Suprapubic skin (tissue), 4 donors: Measurements from ENCODE around the gene OSBPL3. TPM values are rescaled to one million over a fixed set of nuclear protein-coding genes. Genes with fewer than 3 reads are reported as not detected.

Experiments used
- DNase-seq, 2 donors: peaks; one replicate each; pipeline ENCODE4 v3.0.0-alpha.2; 2019; ENCODE audit warnings: low spot score in 2 of 2
- H3K27ac ChIP-seq: fragments of 200-600 bp; sonication (generic); one replicate; pipeline ENCODE4 v1.5.1; 2019
- H3K27me3 ChIP-seq: fragments of 200-600 bp; sonication (generic); one replicate; pipeline ENCODE4 v1.5.1; 2019
- H3K36me3 ChIP-seq: fragments of 200-600 bp; sonication (generic); one replicate; pipeline ENCODE4 v1.5.1; 2019
- H3K4me1 ChIP-seq: fragments of 200-600 bp; sonication (generic); one replicate; pipeline ENCODE4 v1.5.1; 2019
- H3K4me3 ChIP-seq: fragments of 200-600 bp; sonication (generic); one replicate; pipeline ENCODE4 v1.5.1; 2019; ENCODE audit warnings: mild to moderate bottlenecking
- H3K9me3 ChIP-seq: fragments of 200-600 bp; sonication (generic); one replicate; pipeline ENCODE4 v1.5.1; 2019
- CTCF ChIP-seq, 2 donors: fragments of 200-600 bp in 1 of 2; fragments of 450-650 bp in 1 of 2; sonication (generic) in 1 of 2; IDR thresholded peaks; one replicate each; pipeline ENCODE4 v1.5.1; 2016 to 2019; ENCODE audit warnings: antibody characterized with exemption in 2 of 2, mild to moderate bottlenecking in 1 of 2, moderate library complexity in 1 of 2
- EP300 ChIP-seq: sonication (generic); formaldehyde crosslinking; IDR thresholded peaks from one replicate; pipeline ENCODE4 v1.6.1; 2017; ENCODE audit warnings: antibody characterized with exemption
- POLR2A ChIP-seq, 2 donors: fragments of 450-650 bp; IDR thresholded peaks; one replicate each; pipeline ENCODE4 v1.6.1; 2017; ENCODE audit warnings: antibody characterized with exemption in 2 of 2, mild to moderate bottlenecking in 2 of 2, moderate library complexity in 2 of 2
- POLR2AphosphoS5 ChIP-seq, 3 donors: sonication (generic); formaldehyde crosslinking; IDR thresholded peaks; one replicate each; pipeline ENCODE4 v1.6.1; 2017; ENCODE audit warnings: antibody characterized with exemption in 3 of 3
- WGBS: methylation state at CpG from one replicate; pipeline ENCODE4 v1.1.5; 2018; 5-methylcytosine and 5-hydroxymethylcytosine counted together
- total RNA-seq, 4 donors: library from RNA; depleted of rRNA; stranded (reverse); fragments of >200 nt; gene quantifications; one replicate each; pipeline ENCODE4 v1.1.0, GENCODE V29; 2016

OSBPL3 gene
- total RNA-seq, 4 donors from 2014 or later: 22.0 to 49.0 (median 27.3) TPM

- Histone ChIP-seq H3K36me3 (no peaks in the 10 kb centered on the region), H3K4me1 (no peaks in the 10 kb centered on the region), H3K27me3 (no peaks in the 10 kb centered on the region), H3K9me3 (no peaks in the 10 kb centered on the region), H3K4me3 (no peak overlapping the region), H3K27ac (no peak overlapping the region)
- DNase-seq: no peak
- 38% methylated on average over 2 of the region's 2 CpGs for WGBS
- no peak for TF ChIP-seq EP300
- TF ChIP-seq CTCF (IDR thresholded peaks at IDR 0.05): no peak
- TF ChIP-seq POLR2A (IDR thresholded peaks at IDR 0.05): no peak
- TF ChIP-seq POLR2AphosphoS5 (IDR thresholded peaks at IDR 0.05): no peak
These were observed 210.1 kb downstream of the OSBPL3 start for GRCh38 chr7:24769851-24770250.

- Histone ChIP-seq H3K4me3 (no peak overlapping the region), H3K27ac (no peak overlapping the region), H3K4me1 (no peaks in the 10 kb centered on the region), H3K36me3 (no peaks in the 10 kb centered on the region), H3K27me3 (no peaks in the 10 kb centered on the region), H3K9me3 (no peaks in the 10 kb centered on the region)
- 71% methylated on average over 9 of the region's 9 CpGs for WGBS
- TF ChIP-seq POLR2AphosphoS5 (IDR thresholded peaks at IDR 0.05): no peak
- no peak for TF ChIP-seq POLR2A (IDR thresholded peaks at IDR 0.05)
- no peak for TF ChIP-seq CTCF (IDR thresholded peaks at IDR 0.05)
- TF ChIP-seq EP300: no peak
- no peak for DNase-seq
These were observed 210.8 kb downstream of the OSBPL3 start for GRCh38 chr7:24769014-24769830.

- Histone ChIP-seq H3K27ac (no peak overlapping the region), H3K27me3 (no peaks in the 10 kb centered on the region), H3K36me3 (no peaks in the 10 kb centered on the region), H3K4me1 (no peaks in the 10 kb centered on the region), H3K4me3 (no peak overlapping the region), H3K9me3 (no peaks in the 10 kb centered on the region)
- WGBS: 68% methylated on average over 9 of the region's 9 CpGs
- DNase-seq: no peak
- TF ChIP-seq CTCF (IDR thresholded peaks at IDR 0.05) (no peak), POLR2A (IDR thresholded peaks at IDR 0.05) (no peak), EP300 (no peak), POLR2AphosphoS5 (IDR thresholded peaks at IDR 0.05) (no peak)
These were observed 212.0 kb downstream of the OSBPL3 start for GRCh38 chr7:24767878-24768569.

DNA sequence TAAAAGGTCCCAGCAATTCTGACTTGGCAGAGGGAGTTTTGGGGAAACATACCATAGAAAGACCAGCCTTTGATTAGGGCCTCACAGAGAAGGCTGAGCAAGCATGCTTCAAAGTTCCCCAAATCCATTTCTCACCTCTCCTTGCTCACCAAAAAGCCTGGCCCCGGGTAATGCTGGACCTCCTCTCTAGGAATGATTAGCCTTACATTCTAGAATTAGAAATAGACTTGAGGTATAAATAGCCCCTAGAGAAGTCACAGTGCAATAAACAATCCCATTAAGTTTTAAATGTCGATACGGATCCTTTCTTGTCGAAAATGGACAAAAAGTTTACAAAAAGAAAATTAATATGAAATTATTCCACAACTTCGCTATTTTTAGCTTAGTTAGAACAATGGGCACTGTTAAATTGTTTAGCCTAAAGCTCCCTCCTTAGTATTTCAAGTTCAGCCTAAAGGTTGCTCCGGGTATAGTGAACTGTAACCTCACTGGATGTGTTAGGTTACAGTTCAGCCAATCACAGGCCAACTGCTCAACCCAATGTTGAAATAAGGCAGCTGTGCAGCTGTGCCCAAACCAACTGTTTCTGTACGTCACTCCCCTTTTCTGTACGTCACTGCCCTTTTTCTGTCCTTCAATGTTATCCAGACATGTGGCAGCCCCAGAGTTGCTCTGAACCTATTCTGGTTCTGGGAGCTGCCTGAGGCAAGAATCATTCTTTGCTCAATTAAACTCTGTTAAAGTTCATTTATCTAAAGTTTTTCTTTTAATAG, 214.8 kb downstream of the OSBPL3 start:
- no peak for DNase-seq
- Histone ChIP-seq H3K4me1 (no peaks in the 10 kb centered on the region), H3K27me3 (no peaks in the 10 kb centered on the region), H3K36me3 (no peaks in the 10 kb centered on the region), H3K9me3 (no peaks in the 10 kb centered on the region), H3K4me3 (no peak overlapping the region), H3K27ac (no peak overlapping the region)
- WGBS: 60% methylated on average over 8 of the region's 8 CpGs
- TF ChIP-seq CTCF (IDR thresholded peaks at IDR 0.05) (no peak), POLR2A (IDR thresholded peaks at IDR 0.05) (no peak), EP300 (no peak), POLR2AphosphoS5 (IDR thresholded peaks at IDR 0.05) (no peak)
